Muscle of leg (tissue), 16 donors: ENCODE measurements around the gene CPE. TPM values are rescaled to one million over a fixed set of nuclear protein-coding genes. Genes with fewer than 3 reads are reported as not detected.

Experiments used
- DNase-seq: peaks from one replicate; pipeline ENCODE4 v3.0.0; 2013
- H3K27ac ChIP-seq: one replicate; pipeline ENCODE4 v1.5.1; 2013; ENCODE audit warnings: mild to moderate bottlenecking, low read length, control low read depth
- H3K27me3 ChIP-seq: one replicate; pipeline ENCODE4 v1.6.1; 2013; ENCODE audit warnings: low read length; ENCODE audit not compliant: control insufficient read depth, insufficient read depth
- H3K36me3 ChIP-seq: one replicate; pipeline ENCODE4 v1.6.1; 2013; ENCODE audit warnings: low read length; ENCODE audit not compliant: control insufficient read depth, insufficient read depth
- H3K4me1 ChIP-seq: one replicate; pipeline ENCODE4 v1.6.1; 2013; ENCODE audit warnings: low read length; ENCODE audit not compliant: control insufficient read depth, insufficient read depth
- H3K4me3 ChIP-seq: one replicate; pipeline ENCODE4 v1.5.1; 2013; ENCODE audit warnings: low read length, control low read depth
- H3K9me3 ChIP-seq: replicated peaks from 2 replicates; pipeline ENCODE4 v1.6.1; 2013; ENCODE audit warnings: low read depth, low read length; ENCODE audit not compliant: control insufficient read depth
- WGBS: methylation state at CpG from one replicate; pipeline ENCODE4 v1.1.5; 2013; ENCODE audit warnings: missing lambda C conversion rate; ENCODE audit not compliant: insufficient coverage; 5-methylcytosine and 5-hydroxymethylcytosine counted together
- long read RNA-seq, 11 donors: transcript quantifications; one replicate each; lab custom pipeline, GENCODE V29; 2026
- polyA plus RNA-seq, 8 donors: library from polyadenylated mRNA; unstranded; fragments of 120-200 nt; gene quantifications; one replicate each; pipeline versions ENCODE4 v1.2.1 to v1.2.3, GENCODE V29; 2013; ENCODE audit warnings: inconsistent platforms in 1 of 8, low replicate concordance in 1 of 8; ENCODE audit not compliant: insufficient read length in 8 of 8, insufficient read depth in 1 of 8
- total RNA-seq: library from RNA; stranded (reverse); fragments of 120-200 nt; gene quantifications from one replicate; pipeline ENCODE4 v1.2.4, GENCODE V29; 2013

Gene CPE
- total RNA-seq, result 137 TPM
- 10 to 100 TPM; 53.6 to 90.2 (median 67.3) TPM for polyA plus RNA-seq
- long read RNA-seq, donor 1, transcript CPE-201 (9 exons, 2,421 nt), result major isoform, 8 of 8 reads
- long read RNA-seq, donor 1, partial matches to known transcripts, result 0 of 8 reads
- long read RNA-seq, donor 1, other reads (novel, unspliced or antisense), result 0 of 8 reads
- long read RNA-seq, donor 2, transcript CPE-201 (9 exons, 2,421 nt), result major isoform, 5 of 11 reads
- long read RNA-seq, donor 2, partial matches to known transcripts, result 6 of 11 reads
- long read RNA-seq, donor 2, other reads (novel, unspliced or antisense), result 0 of 11 reads
- long read RNA-seq, donor 3, transcript CPE-201 (9 exons, 2,421 nt), result major isoform, 26 of 35 reads
- long read RNA-seq, donor 3, partial matches to known transcripts, result 9 of 35 reads
- long read RNA-seq, donor 3, other reads (novel, unspliced or antisense), result 0 of 35 reads
- long read RNA-seq, donor 4, transcript CPE-201 (9 exons, 2,421 nt), result major isoform, 15 of 29 reads
- long read RNA-seq, donor 4, partial matches to known transcripts, result 14 of 29 reads
- long read RNA-seq, donor 4, other reads (novel, unspliced or antisense), result 0 of 29 reads
- long read RNA-seq, donor 5, transcript CPE-201 (9 exons, 2,421 nt), result major isoform, 52 of 68 reads
- long read RNA-seq, donor 5, partial matches to known transcripts, result 16 of 68 reads
- long read RNA-seq, donor 5, other reads (novel, unspliced or antisense), result 0 of 68 reads
- long read RNA-seq, donor 6, transcript CPE-201 (9 exons, 2,421 nt), result major isoform, 24 of 54 reads
- long read RNA-seq, donor 6, partial matches to known transcripts, result 30 of 54 reads
- long read RNA-seq, donor 6, other reads (novel, unspliced or antisense), result 0 of 54 reads
- long read RNA-seq, donor 7, transcript CPE-201 (9 exons, 2,421 nt), result major isoform, 22 of 90 reads
- long read RNA-seq, donor 7, partial matches to known transcripts, result 68 of 90 reads
- long read RNA-seq, donor 7, other reads (novel, unspliced or antisense), result 0 of 90 reads
- long read RNA-seq, donor 8, transcript CPE-201 (9 exons, 2,421 nt), result major isoform, 20 of 30 reads
- long read RNA-seq, donor 8, partial matches to known transcripts, result 10 of 30 reads
- long read RNA-seq, donor 8, other reads (novel, unspliced or antisense), result 0 of 30 reads
- long read RNA-seq, donor 9, transcript CPE-201 (9 exons, 2,421 nt), result major isoform, 16 of 28 reads
- long read RNA-seq, donor 9, partial matches to known transcripts, result 12 of 28 reads
- long read RNA-seq, donor 9, other reads (novel, unspliced or antisense), result 0 of 28 reads
- long read RNA-seq, donor 10, transcript CPE-201 (9 exons, 2,421 nt), result major isoform, 19 of 41 reads
- long read RNA-seq, donor 10, partial matches to known transcripts, result 22 of 41 reads
- long read RNA-seq, donor 10, other reads (novel, unspliced or antisense), result 0 of 41 reads
- long read RNA-seq, donor 11, transcript CPE-201 (9 exons, 2,421 nt), result major isoform, 41 of 99 reads
- long read RNA-seq, donor 11, partial matches to known transcripts, result 58 of 99 reads
- long read RNA-seq, donor 11, other reads (novel, unspliced or antisense), result 0 of 99 reads

GRCh38 chr4:165378745-165379677 lies at the start of gene CPE:
CPE (plus strand) TSS chr4:165379008; CDS start chr4:165379222, 214 bp downstream.
- Histone ChIP-seq H3K27me3 (peaks cover 11% of the 10 kb centered on the region), H3K9me3 (peaks cover 7% of the 10 kb centered on the region), H3K4me3 (peak within 1 kb of the TSS; percentile 54), H3K27ac (peak within 1 kb of the TSS; percentile 16), H3K36me3 (no peaks in the 10 kb centered on the region), H3K4me1 (peaks cover 2% of the 10 kb centered on the region)
- WGBS, result under 1% methylated on average over 77 of the region's 82 CpGs
- DNase-seq, result peak; percentile 86

DNA sequence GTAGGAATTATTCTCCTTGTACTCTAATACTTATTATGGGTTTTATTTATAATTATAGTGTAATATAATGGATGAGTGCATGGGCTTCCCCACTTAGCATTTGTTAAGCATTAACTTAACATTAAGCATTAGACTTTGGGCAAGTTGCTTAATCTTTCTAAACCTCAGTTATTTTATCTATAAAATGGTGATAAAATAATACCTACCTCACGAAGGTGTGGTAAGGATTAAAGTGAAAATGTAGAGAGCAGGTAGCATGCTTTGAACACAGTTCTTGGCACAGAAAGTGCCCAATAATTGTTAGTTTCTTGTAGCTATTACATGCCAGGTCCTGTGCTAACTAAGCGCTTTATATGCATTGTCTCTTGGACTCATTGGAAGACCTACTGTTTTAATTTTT lies 48.7 kb upstream of the CPE start:
- DNase-seq, result no peak
- no CpG with 5 or more reads among the region's 2 CpGs for WGBS
- peaks cover 10% of the 10 kb centered on the region for H3K4me1 ChIP-seq

DNA sequence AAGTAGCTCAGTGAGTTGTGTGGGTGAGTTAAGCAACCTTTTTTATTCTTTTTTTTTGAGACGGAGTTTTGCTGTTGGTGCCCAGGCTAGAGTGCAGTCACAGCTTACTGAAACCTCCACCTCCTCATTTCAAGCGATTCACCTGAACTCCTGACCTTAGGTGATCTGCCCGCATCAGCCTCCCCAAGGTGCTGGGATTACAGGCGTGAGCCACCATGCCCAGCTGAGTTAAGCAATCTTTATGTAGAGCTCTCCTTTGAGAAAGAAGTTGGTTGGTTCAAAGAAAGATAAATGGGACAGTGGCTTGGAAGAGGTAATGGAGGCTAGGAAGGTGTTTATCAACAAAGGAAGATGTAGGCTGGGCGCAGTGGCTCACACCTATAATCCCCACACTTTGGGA lies 48.1 kb upstream of the CPE start:
- H3K36me3 ChIP-seq, result peaks cover 16% of the 10 kb centered on the region
- no peak overlapping the region for H3K27ac ChIP-seq
- H3K27me3 ChIP-seq, result no peaks in the 10 kb centered on the region
- DNase-seq, result no peak
- H3K9me3 ChIP-seq, result no peaks in the 10 kb centered on the region
- no CpG with 5 or more reads among the region's 5 CpGs for whole genome bisulfite sequencing
- no peak overlapping the region for H3K4me3 ChIP-seq
- peaks cover 10% of the 10 kb centered on the region for H3K4me1 ChIP-seq

More for the DNA sequence above, 48.7 kb upstream of the CPE start:
- Histone ChIP-seq H3K27me3 (no peaks in the 10 kb centered on the region), H3K4me3 (no peak overlapping the region), H3K36me3 (peaks cover 12% of the 10 kb centered on the region), H3K9me3 (no peaks in the 10 kb centered on the region), H3K27ac (no peak overlapping the region)

- 50% methylated on average over 1 of the region's 1 CpG for WGBS
- Histone ChIP-seq H3K4me1 (peaks cover 8% of the 10 kb centered on the region), H3K27ac (no peak overlapping the region), H3K36me3 (peaks cover 16% of the 10 kb centered on the region), H3K4me3 (no peak overlapping the region), H3K27me3 (no peaks in the 10 kb centered on the region), H3K9me3 (no peaks in the 10 kb centered on the region)
- no peak for DNase-seq
Observed at GRCh38 chr4:165331359-165331758, 47.4 kb upstream of the CPE start.

GRCh38 chr4:165331823-165332222 lies 47.0 kb upstream of the CPE start:
- Histone ChIP-seq H3K27ac (no peak overlapping the region), H3K27me3 (no peaks in the 10 kb centered on the region), H3K4me1 (peaks cover 7% of the 10 kb centered on the region), H3K36me3 (peaks cover 16% of the 10 kb centered on the region), H3K4me3 (no peak overlapping the region), H3K9me3 (no peaks in the 10 kb centered on the region)
- 53% methylated on average over 9 of the region's 10 CpGs for WGBS
- DNase-seq, result no peak

DNA sequence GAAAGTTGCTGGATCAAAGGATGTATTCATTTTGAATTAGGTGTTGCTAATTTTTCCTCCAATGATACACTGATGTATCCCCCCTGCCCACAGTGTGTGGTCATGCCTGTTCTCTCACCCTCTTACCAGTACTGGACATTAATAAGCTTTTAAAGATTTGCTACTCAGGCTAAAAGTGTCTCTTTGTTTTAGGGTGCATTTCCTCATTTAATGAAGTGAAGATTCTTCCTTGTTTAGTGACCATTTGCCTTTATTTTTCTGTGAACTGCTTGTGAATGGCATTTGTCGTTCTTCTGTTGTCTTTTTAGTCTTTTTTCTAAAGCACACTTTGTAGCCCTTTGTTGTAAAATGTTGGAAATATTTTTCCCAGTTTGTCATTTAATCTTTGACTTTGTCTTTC lies 46.3 kb upstream of the CPE start:
- Histone ChIP-seq H3K9me3 (no peaks in the 10 kb centered on the region), H3K4me1 (peaks cover 7% of the 10 kb centered on the region), H3K4me3 (no peak overlapping the region), H3K27ac (no peak overlapping the region), H3K27me3 (no peaks in the 10 kb centered on the region), H3K36me3 (peaks cover 16% of the 10 kb centered on the region)
- WGBS, result no CpG with 5 or more reads among the region's 1 CpG
- no peak for DNase-seq

- H3K27ac ChIP-seq, result no peak overlapping the region
- no peak overlapping the region for H3K4me3 ChIP-seq
- no peak for DNase-seq
- WGBS, result 57% methylated on average over 3 of the region's 3 CpGs
- H3K4me1 ChIP-seq, result no peaks in the 10 kb centered on the region
- H3K9me3 ChIP-seq, result no peaks in the 10 kb centered on the region
- H3K27me3 ChIP-seq, result no peaks in the 10 kb centered on the region
- H3K36me3 ChIP-seq, result peaks cover 21% of the 10 kb centered on the region
Observed at GRCh38 chr4:165335163-165335703, 43.6 kb upstream of the CPE start.

DNA sequence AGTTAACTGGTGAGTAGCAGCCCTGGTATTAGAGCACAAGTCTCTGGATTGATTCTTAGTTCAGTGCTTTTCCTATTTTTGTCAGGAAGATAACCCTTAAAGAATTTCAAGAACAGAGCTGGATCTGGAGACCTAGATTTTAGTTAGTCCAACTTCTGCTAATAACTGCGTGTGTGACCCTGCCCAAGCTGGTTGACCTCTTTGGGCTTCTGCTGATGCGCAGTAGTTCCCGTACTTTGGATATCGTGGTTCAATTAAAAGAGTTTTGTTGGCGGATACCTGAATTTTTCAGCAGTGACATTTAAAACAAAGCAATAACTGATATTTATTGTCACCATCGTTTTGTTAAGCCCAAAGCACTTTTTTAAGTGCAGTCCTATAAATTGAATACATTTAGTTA lies 42.1 kb upstream of the CPE start:
- Histone ChIP-seq H3K36me3 (peaks cover 17% of the 10 kb centered on the region), H3K27me3 (no peaks in the 10 kb centered on the region), H3K9me3 (no peaks in the 10 kb centered on the region), H3K4me3 (no peak overlapping the region), H3K27ac (no peak overlapping the region), H3K4me1 (no peaks in the 10 kb centered on the region)
- DNase-seq, result no peak
- WGBS, result 90% methylated on average over 1 of the region's 6 CpGs
